NB4 (cell line): Measurements from ENCODE around the gene AOC3.
A peak's percentile ranks its signal among the peaks of the same experiment; 100 is the strongest.

ENCODE experiments used
- CTCF ChIP-seq: IDR thresholded peaks from one replicate; pipeline ENCODE4 v1.5.1; 2012; ENCODE audit warnings: low read depth, low read length
- MAX ChIP-seq: IDR thresholded peaks from 2 replicates; pipeline ENCODE4 v1.6.1; 2011; ENCODE audit warnings: low read depth, low read length
- MYC ChIP-seq: IDR thresholded peaks from 2 replicates; pipeline ENCODE4 v1.6.1; 2011; ENCODE audit warnings: low read depth, low read length
- POLR2A ChIP-seq: IDR thresholded peaks from 2 replicates; pipeline ENCODE4 v1.6.1; 2011; ENCODE audit warnings: mild to moderate bottlenecking; ENCODE audit not compliant: insufficient read length; ENCODE audit errors: extremely low read depth

- no peak for TF ChIP-seq CTCF
- peak; percentile 88 for TF ChIP-seq POLR2A
- peak; percentile 97 for TF ChIP-seq MAX
- peak; percentile 98 for TF ChIP-seq MYC
Measured at GRCh38 chr17:42832934-42833766, 17.8 kb upstream of the AOC3 start, which contains the start of gene PSME3.
